HL-60 (cell line): Measurements from ENCODE around the gene SLC40A1.

Experiments
- DNase-seq, 2 experiments: peaks; one replicate each; pipeline ENCODE4 v3.0.0-alpha.2; 2010 to 2020; ENCODE audit warnings: low read depth in 1 of 2, low spot score in 1 of 2
- H3K27ac ChIP-seq: fragments of 250-450 bp; sonication (Bioruptor Pico); replicated peaks from 2 replicates; pipeline ENCODE4 v1.5.1; 2020; ENCODE audit warnings: mild to moderate bottlenecking, moderate library complexity
- H3K27me3 ChIP-seq: fragments of 250-450 bp; sonication (Bioruptor Pico); 2 replicates; pipeline ENCODE4 v1.5.1; 2021; ENCODE audit warnings: mild to moderate bottlenecking, moderate library complexity; ENCODE audit not compliant: insufficient read depth, poor library complexity, severe bottlenecking
- H3K4me3 ChIP-seq: replicated peaks from 2 replicates; pipeline ENCODE4 v1.5.1; 2011; ENCODE audit warnings: mild to moderate bottlenecking, control low read depth, low read length; ENCODE audit not compliant: insufficient read depth
- GABPA ChIP-seq: IDR thresholded peaks from 2 replicates; pipeline ENCODE4 v1.6.1; 2012; ENCODE audit warnings: low read depth
- POLR2AphosphoS5 ChIP-seq: IDR thresholded peaks from 2 replicates; pipeline ENCODE4 v1.6.1; 2012; ENCODE audit warnings: low read depth
- SPI1 ChIP-seq: IDR thresholded peaks from 2 replicates; pipeline ENCODE4 v1.6.1; 2012; ENCODE audit warnings: low read depth, mild to moderate bottlenecking, borderline replicate concordance
- TF ChIP-seq, protein P1 (sequence below): IDR thresholded peaks from 2 replicates; pipeline ENCODE4 v1.6.1; 2012; ENCODE audit warnings: low read depth; ENCODE audit not compliant: insufficient replicate concordance
- TF ChIP-seq, protein P2 (sequence below): IDR thresholded peaks from one replicate; pipeline ENCODE4 v1.5.1; 2011; ENCODE audit warnings: low read length, control low read depth, inconsistent platforms; ENCODE audit not compliant: insufficient read depth

Gene SLC40A1

DNA sequence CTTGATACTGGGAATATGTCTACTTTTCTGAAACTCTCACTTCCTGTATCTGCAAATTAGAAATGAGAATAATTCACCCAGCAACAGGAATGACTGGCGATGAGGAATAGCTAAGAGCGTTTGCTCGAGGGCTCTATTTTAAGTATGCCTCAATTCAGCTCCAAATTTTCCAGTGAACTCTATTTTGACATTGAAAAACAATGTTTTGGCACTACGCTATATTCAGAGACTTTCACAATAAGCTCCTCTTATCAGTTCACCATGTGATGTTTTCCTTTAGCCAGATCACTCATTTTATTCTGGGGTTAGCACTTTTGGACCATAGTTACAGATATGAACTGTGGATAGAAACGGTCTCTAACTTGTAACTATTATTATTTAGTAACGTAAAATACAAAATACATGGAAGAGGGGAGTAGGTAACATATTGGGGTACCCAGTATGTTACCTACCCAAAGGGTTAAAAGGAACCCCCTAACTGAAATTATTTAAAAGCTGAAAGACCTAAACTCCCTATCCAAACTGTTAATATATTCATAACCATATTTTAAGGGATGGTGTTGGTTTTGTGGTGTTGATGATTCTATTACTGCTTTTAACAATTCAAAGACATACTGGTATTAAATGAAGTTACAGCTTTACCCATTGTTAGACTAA, 28.1 kb downstream of the SLC40A1 start:
- H3K27me3 ChIP-seq, result no peaks in the 10 kb centered on the region

DNA sequence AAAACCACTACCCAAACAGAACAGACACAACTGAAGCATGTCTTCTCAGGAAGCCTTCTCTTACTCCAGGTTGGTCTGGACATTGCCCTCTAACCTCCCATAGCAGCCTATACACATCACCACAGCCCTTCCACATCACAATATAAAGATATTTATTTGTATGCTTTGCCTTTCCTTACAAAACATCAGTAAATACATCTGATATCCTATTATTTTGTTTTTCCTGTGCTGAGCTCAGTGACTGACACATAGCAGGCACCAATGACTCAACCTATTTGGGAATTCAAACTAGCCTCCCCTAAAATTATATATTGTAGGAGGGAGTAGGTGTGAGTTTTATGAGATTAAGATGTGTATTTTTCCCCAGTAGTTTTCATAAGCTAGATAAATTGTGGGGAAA, 28.8 kb downstream of the SLC40A1 start:
- Histone ChIP-seq H3K27me3 (no peaks in the 10 kb centered on the region), H3K4me3 (no peak overlapping the region), H3K27ac (no peak overlapping the region)
- DNase-seq, result no peak
- TF ChIP-seq, protein P1, sequence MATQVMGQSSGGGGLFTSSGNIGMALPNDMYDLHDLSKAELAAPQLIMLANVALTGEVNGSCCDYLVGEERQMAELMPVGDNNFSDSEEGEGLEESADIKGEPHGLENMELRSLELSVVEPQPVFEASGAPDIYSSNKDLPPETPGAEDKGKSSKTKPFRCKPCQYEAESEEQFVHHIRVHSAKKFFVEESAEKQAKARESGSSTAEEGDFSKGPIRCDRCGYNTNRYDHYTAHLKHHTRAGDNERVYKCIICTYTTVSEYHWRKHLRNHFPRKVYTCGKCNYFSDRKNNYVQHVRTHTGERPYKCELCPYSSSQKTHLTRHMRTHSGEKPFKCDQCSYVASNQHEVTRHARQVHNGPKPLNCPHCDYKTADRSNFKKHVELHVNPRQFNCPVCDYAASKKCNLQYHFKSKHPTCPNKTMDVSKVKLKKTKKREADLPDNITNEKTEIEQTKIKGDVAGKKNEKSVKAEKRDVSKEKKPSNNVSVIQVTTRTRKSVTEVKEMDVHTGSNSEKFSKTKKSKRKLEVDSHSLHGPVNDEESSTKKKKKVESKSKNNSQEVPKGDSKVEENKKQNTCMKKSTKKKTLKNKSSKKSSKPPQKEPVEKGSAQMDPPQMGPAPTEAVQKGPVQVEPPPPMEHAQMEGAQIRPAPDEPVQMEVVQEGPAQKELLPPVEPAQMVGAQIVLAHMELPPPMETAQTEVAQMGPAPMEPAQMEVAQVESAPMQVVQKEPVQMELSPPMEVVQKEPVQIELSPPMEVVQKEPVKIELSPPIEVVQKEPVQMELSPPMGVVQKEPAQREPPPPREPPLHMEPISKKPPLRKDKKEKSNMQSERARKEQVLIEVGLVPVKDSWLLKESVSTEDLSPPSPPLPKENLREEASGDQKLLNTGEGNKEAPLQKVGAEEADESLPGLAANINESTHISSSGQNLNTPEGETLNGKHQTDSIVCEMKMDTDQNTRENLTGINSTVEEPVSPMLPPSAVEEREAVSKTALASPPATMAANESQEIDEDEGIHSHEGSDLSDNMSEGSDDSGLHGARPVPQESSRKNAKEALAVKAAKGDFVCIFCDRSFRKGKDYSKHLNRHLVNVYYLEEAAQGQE, result no peak
- TF ChIP-seq GABPA (no peak), SPI1 (no peak), POLR2AphosphoS5 (no peak)
- TF ChIP-seq, protein P2, sequence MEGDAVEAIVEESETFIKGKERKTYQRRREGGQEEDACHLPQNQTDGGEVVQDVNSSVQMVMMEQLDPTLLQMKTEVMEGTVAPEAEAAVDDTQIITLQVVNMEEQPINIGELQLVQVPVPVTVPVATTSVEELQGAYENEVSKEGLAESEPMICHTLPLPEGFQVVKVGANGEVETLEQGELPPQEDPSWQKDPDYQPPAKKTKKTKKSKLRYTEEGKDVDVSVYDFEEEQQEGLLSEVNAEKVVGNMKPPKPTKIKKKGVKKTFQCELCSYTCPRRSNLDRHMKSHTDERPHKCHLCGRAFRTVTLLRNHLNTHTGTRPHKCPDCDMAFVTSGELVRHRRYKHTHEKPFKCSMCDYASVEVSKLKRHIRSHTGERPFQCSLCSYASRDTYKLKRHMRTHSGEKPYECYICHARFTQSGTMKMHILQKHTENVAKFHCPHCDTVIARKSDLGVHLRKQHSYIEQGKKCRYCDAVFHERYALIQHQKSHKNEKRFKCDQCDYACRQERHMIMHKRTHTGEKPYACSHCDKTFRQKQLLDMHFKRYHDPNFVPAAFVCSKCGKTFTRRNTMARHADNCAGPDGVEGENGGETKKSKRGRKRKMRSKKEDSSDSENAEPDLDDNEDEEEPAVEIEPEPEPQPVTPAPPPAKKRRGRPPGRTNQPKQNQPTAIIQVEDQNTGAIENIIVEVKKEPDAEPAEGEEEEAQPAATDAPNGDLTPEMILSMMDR, result no peak

More for the DNA sequence above, 28.1 kb downstream of the SLC40A1 start:
- TF ChIP-seq GABPA (no peak), POLR2AphosphoS5 (no peak), SPI1 (no peak)
- TF ChIP-seq, protein P1, result no peak
- TF ChIP-seq, protein P2, result no peak
- no peak overlapping the region for H3K27ac ChIP-seq
- no peak for DNase-seq
- no peak overlapping the region for H3K4me3 ChIP-seq

DNA sequence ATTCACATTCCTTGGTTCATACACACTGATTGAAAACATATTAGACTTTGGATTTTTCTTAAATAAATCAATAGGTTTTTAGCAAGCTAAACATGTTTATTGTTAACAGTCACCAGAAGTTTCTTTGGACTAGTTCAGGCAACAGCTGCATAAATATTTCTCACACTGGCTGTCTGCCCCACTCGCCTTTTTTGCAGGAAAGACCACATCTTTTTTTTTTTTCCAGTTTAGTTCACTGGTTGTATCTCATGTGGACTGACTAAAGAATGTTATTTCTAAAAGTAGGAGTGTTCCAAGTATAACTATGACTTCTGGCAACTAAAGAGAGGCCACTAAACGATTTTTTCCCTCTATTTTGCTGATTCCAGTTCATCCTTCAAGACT, 31.1 kb downstream of the SLC40A1 start:
- DNase-seq, result no peak
- no peak overlapping the region for H3K27ac ChIP-seq
- TF ChIP-seq, protein P2, result no peak
- TF ChIP-seq SPI1 (no peak), POLR2AphosphoS5 (no peak), GABPA (no peak)
- TF ChIP-seq, protein P1, result no peak
- no peaks in the 10 kb centered on the region for H3K27me3 ChIP-seq
- H3K4me3 ChIP-seq, result no peak overlapping the region
